Smooth muscle cell (in vitro differentiated cells): ENCODE data around the gene CEACAM6. TPM values are rescaled to one million over a fixed set of nuclear protein-coding genes. Genes with fewer than 3 reads are reported as not detected.

Experiments
- DNase-seq: peaks from one replicate; lab custom pipeline; 2025; ENCODE audit not compliant: unreplicated experiment; lab: John Stamatoyannopoulos, UW
- H2AFZ ChIP-seq: fragments of 200-600 bp; sonication (generic); 2 replicates; pipeline ENCODE4 v1.6.0; 2016; ENCODE audit warnings: antibody characterized with exemption, low read depth, mild to moderate bottlenecking
- H3F3A ChIP-seq: fragments of 200-600 bp; sonication (generic); 2 replicates; pipeline ENCODE4 v1.6.0; 2017; ENCODE audit warnings: antibody characterized with exemption, low read depth
- H3K27ac ChIP-seq: fragments of 200-600 bp; sonication (generic); 2 replicates; pipeline ENCODE4 v1.5.1; 2016; ENCODE audit warnings: low read depth, mild to moderate bottlenecking
- H3K27me3 ChIP-seq: fragments of 200-600 bp; sonication (generic); 2 replicates; pipeline ENCODE4 v1.6.1; 2016; ENCODE audit warnings: low read depth, mild to moderate bottlenecking
- H3K36me3 ChIP-seq: fragments of 200-600 bp; sonication (generic); 2 replicates; pipeline ENCODE4 v1.5.1; 2016; ENCODE audit warnings: low read depth
- H3K4me1 ChIP-seq: fragments of 200-600 bp; sonication (generic); 2 replicates; pipeline ENCODE4 v1.5.1; 2016; ENCODE audit warnings: low read depth
- H3K4me2 ChIP-seq: fragments of 200-600 bp; sonication (generic); 2 replicates; pipeline ENCODE4 v1.6.0; 2016; ENCODE audit warnings: mild to moderate bottlenecking
- H3K4me3 ChIP-seq: fragments of 200-600 bp; sonication (generic); 2 replicates; pipeline ENCODE4 v1.5.1; 2016; ENCODE audit warnings: mild to moderate bottlenecking
- H3K79me2 ChIP-seq: fragments of 200-600 bp; sonication (generic); 2 replicates; pipeline ENCODE4 v1.6.0; 2016; ENCODE audit warnings: low read depth, mild to moderate bottlenecking
- H3K9ac ChIP-seq: fragments of 200-600 bp; sonication (generic); 2 replicates; pipeline ENCODE4 v1.6.0; 2016; ENCODE audit warnings: low read depth
- H3K9me3 ChIP-seq: fragments of 200-600 bp; sonication (generic); replicated peaks from 2 replicates; pipeline ENCODE4 v1.5.1; 2016; ENCODE audit warnings: low read depth
- H4K20me1 ChIP-seq: fragments of 200-600 bp; sonication (generic); 2 replicates; pipeline ENCODE4 v1.6.0; 2016; ENCODE audit warnings: low read depth
- WGBS: methylation state at CpG from one replicate; pipeline ENCODE4 v1.1.7; 2016; ENCODE audit warnings: low lambda C conversion rate; 5-methylcytosine and 5-hydroxymethylcytosine counted together
- polyA plus RNA-seq: library from polyadenylated mRNA; unstranded; fragments of >200 nt; fragmentation: Nextera tagmentation; extraction: Ambion mirVana; gene quantifications from 2 replicates; pipeline ENCODE4 v1.2.1, GENCODE V29; 2016
- total RNA-seq: library from RNA; depleted of rRNA; stranded (reverse); fragments of >200 nt; gene quantifications from 2 replicates; pipeline ENCODE4 v1.2.3, GENCODE V29; 2014
- TF ChIP-seq, protein P1 (sequence below): fragments of 200-600 bp; sonication (generic); IDR thresholded peaks from 2 replicates; pipeline ENCODE4 v1.5.1; 2017; ENCODE audit warnings: borderline replicate concordance, mild to moderate bottlenecking, antibody characterized with exemption; ENCODE audit not compliant: insufficient read depth, poor library complexity, severe bottlenecking

CEACAM6 gene
- total and polyA plus RNA-seq, 2 experiments from 2014 or later: not detected

DNA sequence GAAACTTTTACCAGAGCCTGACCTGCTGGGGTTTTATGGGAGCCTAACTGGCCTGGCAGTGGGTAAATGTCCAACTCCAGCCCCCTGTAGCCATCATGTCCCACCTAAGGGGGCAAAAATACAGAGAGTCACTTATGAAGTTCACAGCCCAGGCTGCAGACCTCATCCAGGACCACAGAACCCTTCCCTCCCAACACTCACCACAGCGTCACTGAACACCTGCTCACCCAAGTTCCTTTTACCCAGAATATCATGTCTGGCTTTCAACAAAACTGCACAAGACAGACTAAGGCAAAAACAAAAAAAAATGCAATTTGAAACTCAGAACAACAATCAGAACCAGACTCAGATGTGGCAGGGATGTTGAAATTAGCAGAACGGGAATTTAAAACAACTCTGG lies 47.4 kb downstream of the CEACAM6 start:
- TF ChIP-seq, protein P1, sequence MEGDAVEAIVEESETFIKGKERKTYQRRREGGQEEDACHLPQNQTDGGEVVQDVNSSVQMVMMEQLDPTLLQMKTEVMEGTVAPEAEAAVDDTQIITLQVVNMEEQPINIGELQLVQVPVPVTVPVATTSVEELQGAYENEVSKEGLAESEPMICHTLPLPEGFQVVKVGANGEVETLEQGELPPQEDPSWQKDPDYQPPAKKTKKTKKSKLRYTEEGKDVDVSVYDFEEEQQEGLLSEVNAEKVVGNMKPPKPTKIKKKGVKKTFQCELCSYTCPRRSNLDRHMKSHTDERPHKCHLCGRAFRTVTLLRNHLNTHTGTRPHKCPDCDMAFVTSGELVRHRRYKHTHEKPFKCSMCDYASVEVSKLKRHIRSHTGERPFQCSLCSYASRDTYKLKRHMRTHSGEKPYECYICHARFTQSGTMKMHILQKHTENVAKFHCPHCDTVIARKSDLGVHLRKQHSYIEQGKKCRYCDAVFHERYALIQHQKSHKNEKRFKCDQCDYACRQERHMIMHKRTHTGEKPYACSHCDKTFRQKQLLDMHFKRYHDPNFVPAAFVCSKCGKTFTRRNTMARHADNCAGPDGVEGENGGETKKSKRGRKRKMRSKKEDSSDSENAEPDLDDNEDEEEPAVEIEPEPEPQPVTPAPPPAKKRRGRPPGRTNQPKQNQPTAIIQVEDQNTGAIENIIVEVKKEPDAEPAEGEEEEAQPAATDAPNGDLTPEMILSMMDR: no peak
- H3K79me2 ChIP-seq: no peaks in the 10 kb centered on the region
- WGBS: 64% methylated on average over 2 of the region's 2 CpGs
- no peak overlapping the region for H3K4me2 ChIP-seq
- H4K20me1 ChIP-seq: no peaks in the 10 kb centered on the region
- no peak overlapping the region for H3K27ac ChIP-seq
- no peak overlapping the region for H2AFZ ChIP-seq
- no peaks in the 10 kb centered on the region for H3K9me3 ChIP-seq
- no peaks in the 10 kb centered on the region for H3K36me3 ChIP-seq
- no peak for DNase-seq
- H3K4me3 ChIP-seq: no peak overlapping the region
- no peaks in the 10 kb centered on the region for H3K27me3 ChIP-seq
- H3K9ac ChIP-seq: no peak overlapping the region
- no peaks in the 10 kb centered on the region for H3K4me1 ChIP-seq
- no peaks in the 10 kb centered on the region for H3F3A ChIP-seq

DNA sequence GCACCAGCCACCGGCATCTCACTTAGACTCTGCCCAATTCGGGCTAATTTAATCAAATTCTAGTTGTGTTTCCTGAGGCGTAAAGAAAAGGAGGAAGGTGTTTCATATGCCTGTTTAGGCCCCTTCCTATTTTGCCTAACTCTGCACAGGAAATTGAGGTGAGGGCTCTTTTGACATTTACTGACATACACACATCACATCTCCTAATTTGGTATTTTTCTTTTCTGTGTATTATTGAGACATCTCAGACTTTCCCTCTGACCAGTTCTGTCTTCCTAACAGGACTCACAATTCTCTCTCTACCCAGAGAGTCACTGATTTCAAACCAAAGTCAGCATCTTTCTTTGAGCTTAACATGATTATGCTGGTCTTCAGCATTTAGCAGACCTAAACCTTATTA lies 49.0 kb downstream of the CEACAM6 start:
- Histone ChIP-seq H3K36me3 (no peaks in the 10 kb centered on the region), H3K4me3 (no peak overlapping the region), H3K9me3 (no peaks in the 10 kb centered on the region), H3K9ac (no peak overlapping the region), H3K4me1 (no peaks in the 10 kb centered on the region), H2AFZ (no peak overlapping the region), H4K20me1 (no peaks in the 10 kb centered on the region), H3K79me2 (no peaks in the 10 kb centered on the region), H3K4me2 (no peak overlapping the region), H3F3A (no peaks in the 10 kb centered on the region), H3K27ac (no peak overlapping the region), H3K27me3 (no peaks in the 10 kb centered on the region)
- 82% methylated on average over 3 of the region's 3 CpGs for WGBS
- TF ChIP-seq, protein P1: no peak
- no peak for DNase-seq

DNA sequence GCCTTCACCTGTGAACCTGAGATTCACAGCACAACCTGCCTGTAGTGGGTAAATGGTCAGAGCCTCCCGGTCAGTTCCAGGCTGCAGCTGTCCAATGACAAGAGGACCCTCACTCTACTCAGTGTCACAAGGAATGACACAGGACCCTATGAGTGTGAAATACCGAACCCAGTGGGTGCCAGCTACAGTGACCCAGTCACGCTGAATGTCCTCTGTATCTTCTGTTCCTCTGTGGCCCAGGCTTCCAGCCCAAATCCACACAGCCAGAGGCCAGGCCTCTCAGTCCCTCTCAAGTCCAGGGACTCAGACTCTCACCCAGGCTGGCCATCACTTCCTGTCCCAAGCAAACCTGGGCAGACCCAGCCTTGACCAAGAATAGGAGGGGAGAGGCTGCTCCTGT lies 51.8 kb downstream of the CEACAM6 start:
- Histone ChIP-seq H3K27ac (no peak overlapping the region), H3K9me3 (no peaks in the 10 kb centered on the region), H3K4me2 (no peak overlapping the region), H3K79me2 (no peaks in the 10 kb centered on the region), H2AFZ (no peak overlapping the region), H3K36me3 (no peaks in the 10 kb centered on the region), H3K4me3 (no peak overlapping the region), H3K9ac (no peak overlapping the region), H4K20me1 (no peaks in the 10 kb centered on the region), H3K27me3 (no peaks in the 10 kb centered on the region), H3F3A (no peaks in the 10 kb centered on the region), H3K4me1 (no peaks in the 10 kb centered on the region)
- TF ChIP-seq, protein P1: no peak
- 71% methylated on average over 3 of the region's 3 CpGs for WGBS
- DNase-seq: no peak

DNA sequence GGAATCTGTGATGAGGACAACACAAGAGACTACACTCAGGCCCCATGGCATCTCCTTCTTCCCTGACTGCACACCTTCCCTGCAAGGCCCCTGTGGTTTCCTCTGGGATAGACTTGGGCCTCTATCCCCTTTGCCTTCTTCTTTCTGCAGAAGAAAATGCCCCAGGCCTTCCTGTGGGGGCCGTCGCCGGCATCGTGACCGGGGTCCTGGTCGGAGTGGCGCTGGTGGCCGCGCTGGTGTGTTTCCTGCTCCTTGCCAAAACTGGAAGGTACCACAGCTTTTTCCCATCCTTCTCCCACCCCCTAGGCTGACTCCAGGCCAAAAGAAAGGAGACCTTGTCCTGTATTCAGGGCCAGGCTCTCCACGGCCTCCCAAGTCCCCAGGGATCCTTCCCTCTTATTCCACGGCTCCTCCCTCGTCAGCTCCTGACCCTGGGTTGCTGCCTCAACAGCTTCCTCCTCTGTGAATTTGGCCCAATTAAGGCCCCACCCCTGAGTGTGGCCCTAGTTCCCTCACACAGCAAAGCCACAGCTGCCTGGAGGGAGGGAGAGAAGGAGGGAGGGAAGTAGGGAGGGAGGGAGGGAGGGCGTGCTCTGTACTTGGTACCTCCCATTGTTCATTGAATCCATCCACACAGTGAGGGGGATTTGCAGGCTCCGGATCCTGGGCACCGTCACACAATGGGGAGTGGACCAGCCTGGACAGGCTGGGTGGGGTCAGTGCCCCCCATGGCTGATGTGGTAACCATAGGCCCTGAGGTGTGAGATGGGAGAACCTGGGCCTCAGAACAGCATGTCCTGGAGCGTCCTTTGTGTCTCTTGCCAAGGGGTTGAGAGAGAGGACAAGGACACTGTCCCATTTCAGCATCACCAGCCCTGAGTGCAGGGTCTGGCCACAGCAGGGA lies 53.6 kb downstream of the CEACAM6 start:
- 85% methylated on average over 16 of the region's 16 CpGs for WGBS
- H3K9me3 ChIP-seq: no peaks in the 10 kb centered on the region
- H3K9ac ChIP-seq: no peak overlapping the region
- no peak for DNase-seq
- H3K27me3 ChIP-seq: no peaks in the 10 kb centered on the region
- no peaks in the 10 kb centered on the region for H3K79me2 ChIP-seq
- no peak overlapping the region for H3K4me3 ChIP-seq
- H3K36me3 ChIP-seq: no peaks in the 10 kb centered on the region
- no peak overlapping the region for H3K27ac ChIP-seq
- no peak overlapping the region for H3K4me2 ChIP-seq
- no peak overlapping the region for H2AFZ ChIP-seq
- H4K20me1 ChIP-seq: no peaks in the 10 kb centered on the region
- TF ChIP-seq, protein P1: no peak
- H3F3A ChIP-seq: no peaks in the 10 kb centered on the region
- no peaks in the 10 kb centered on the region for H3K4me1 ChIP-seq
